HUES6 (cell line): ENCODE measurements around the gene PPP1R14C.
A peak's percentile ranks its signal among the peaks of the same experiment; 100 is the strongest.

ENCODE experiments used
- H3K27ac ChIP-seq: 2 replicates; pipeline ENCODE4 v1.7.0; 2013; ENCODE audit warnings: low read depth, mild to moderate bottlenecking, low read length, inconsistent platforms
- H3K27me3 ChIP-seq: 2 replicates; pipeline ENCODE4 v1.6.1; 2013; ENCODE audit warnings: low read length; ENCODE audit not compliant: control insufficient read depth, insufficient read depth
- H3K36me3 ChIP-seq: 2 replicates; pipeline ENCODE4 v1.6.1; 2013; ENCODE audit warnings: low read length; ENCODE audit not compliant: control insufficient read depth, insufficient read depth
- H3K4me1 ChIP-seq: 2 replicates; pipeline ENCODE4 v1.6.1; 2013; ENCODE audit warnings: low read length; ENCODE audit not compliant: control insufficient read depth, insufficient read depth
- H3K4me3 ChIP-seq: 2 replicates; pipeline ENCODE4 v1.5.1; 2013; ENCODE audit warnings: low read depth, low read length
- H3K9ac ChIP-seq: one replicate; pipeline ENCODE4 v1.6.1; 2013; ENCODE audit warnings: mild to moderate bottlenecking, low read length
- H3K9me3 ChIP-seq: 2 replicates; pipeline ENCODE4 v1.6.1; 2013; ENCODE audit warnings: low read depth, low read length; ENCODE audit not compliant: control insufficient read depth, insufficient read depth

Gene PPP1R14C, protein sequence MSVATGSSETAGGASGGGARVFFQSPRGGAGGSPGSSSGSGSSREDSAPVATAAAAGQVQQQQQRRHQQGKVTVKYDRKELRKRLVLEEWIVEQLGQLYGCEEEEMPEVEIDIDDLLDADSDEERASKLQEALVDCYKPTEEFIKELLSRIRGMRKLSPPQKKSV

DNA sequence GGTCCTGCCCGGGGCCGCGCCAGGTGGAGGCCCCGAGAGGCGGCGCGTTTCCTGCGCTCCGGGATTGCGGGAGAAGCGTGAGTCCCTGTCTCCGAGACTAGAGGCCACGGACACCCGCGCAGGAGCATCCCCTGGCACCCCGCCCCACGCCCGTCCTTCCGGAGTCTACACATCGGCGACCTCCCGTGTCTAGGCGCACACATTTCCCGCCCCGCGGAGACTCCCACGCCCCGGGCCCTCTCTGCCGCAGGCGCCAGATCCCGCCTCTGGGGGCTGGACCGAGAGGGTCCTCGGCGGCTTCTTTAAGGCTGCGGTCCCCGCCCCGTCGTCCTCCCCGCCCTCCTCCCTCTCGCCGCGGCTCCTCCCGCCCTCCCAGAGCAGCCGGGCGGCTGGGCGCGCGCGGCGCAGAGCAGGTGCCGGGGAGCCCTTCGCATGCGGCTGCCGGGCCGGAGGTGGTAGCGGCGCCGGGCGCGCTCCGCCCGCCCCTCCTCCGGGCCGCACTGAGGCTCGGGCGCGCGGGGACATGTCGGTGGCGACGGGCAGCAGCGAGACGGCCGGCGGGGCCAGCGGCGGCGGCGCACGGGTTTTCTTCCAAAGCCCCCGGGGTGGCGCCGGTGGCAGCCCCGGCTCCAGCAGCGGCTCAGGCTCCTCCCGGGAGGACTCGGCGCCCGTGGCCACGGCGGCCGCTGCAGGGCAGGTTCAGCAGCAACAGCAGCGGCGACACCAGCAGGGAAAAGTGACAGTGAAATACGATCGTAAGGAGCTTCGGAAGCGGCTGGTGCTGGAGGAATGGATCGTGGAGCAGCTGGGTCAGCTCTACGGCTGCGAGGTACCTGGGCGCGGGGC, at the start of gene PPP1R14C:
PPP1R14C (plus strand) TSS at position 375 of the 846 bp plus-strand sequence; CDS start at position 524, 149 bp downstream.
- no peak within 1 kb of the TSS for H3K27ac ChIP-seq
- H3K9ac ChIP-seq, result peak within 1 kb of the TSS; percentile 48
- H3K4me3 ChIP-seq, result peak within 1 kb of the TSS; percentile 63
- peaks cover 3% of the 10 kb centered on the region; the same call in 1 of the 2 replicates for H3K4me1 ChIP-seq
- peaks cover 80% of the 10 kb centered on the region for H3K27me3 ChIP-seq
- no peaks in the 10 kb centered on the region for H3K9me3 ChIP-seq
- no peaks in the 10 kb centered on the region for H3K36me3 ChIP-seq

DNA sequence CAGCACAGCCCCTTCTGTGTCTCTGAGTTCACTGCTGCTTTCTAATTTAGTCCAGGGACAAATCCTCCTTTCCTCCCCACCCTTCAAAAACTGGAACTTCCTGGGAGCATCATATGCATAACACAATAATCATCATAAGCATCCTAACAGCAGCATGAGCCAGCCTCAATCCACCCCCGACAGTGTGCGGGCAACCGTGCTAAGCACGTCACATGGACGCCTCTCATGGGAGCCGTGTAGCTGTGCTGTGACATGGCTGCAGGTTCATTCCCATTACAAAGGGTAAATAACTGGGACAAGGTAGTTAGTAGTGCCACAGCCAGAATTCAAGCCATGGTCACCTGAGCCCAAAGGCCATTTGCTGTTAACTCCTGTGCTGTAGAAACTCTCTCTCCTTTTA, 49.4 kb upstream of the PPP1R14C start:
- no peaks in the 10 kb centered on the region for H3K4me1 ChIP-seq
- H3K36me3 ChIP-seq, result no peaks in the 10 kb centered on the region
- no peak overlapping the region for H3K9ac ChIP-seq
- H3K9me3 ChIP-seq, result no peaks in the 10 kb centered on the region
- 0 out of 2 replicates have a peak, but pooled peaks cover 3% of the 10 kb centered on the region for H3K27me3 ChIP-seq
- no peak overlapping the region for H3K27ac ChIP-seq
- H3K4me3 ChIP-seq, result no peak overlapping the region

DNA sequence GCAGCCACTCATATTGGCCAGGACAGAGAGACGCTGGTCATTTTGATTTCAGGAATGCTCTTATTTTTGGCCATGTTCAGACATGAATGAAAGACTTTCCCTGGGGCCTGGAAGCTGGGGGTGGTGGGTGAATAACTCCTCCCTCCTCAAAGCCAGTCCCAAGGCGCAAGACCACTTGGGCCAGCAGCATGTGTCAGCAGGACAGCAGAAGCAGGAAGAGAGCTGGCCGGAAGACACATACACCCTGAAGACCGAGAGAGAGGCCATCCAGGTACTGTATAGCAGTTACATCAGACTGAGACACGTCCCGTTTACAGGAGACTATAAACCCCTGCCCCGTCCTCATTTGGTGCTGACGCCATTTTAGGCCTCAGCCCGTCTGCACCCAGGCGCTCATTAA, 44.7 kb upstream of the PPP1R14C start:
- no peak overlapping the region for H3K27ac ChIP-seq
- no peaks in the 10 kb centered on the region for H3K36me3 ChIP-seq
- H3K9me3 ChIP-seq, result no peaks in the 10 kb centered on the region
- no peaks in the 10 kb centered on the region for H3K4me1 ChIP-seq
- no peak overlapping the region for H3K9ac ChIP-seq
- 0 out of 2 replicates have a peak, but pooled peaks cover 3% of the 10 kb centered on the region for H3K27me3 ChIP-seq
- H3K4me3 ChIP-seq, result no peak overlapping the region

DNA sequence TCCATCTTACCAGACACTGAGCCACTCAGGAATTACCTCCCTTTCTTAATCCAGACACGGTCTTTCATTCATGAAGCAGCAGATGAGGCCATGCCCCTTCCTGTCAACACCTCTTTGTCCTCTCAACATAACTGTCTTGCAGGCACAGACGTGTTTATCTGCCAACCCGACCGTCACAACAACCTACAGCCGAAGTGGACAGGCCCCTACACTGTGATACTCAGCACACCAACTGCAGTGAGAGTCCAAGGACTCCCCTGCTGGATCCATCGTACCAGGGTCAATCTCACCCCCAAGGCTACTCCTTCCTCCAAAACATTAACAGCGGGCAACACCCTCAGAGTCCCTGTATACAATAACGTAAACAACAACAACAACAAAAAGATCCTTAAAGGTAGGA, 43.3 kb upstream of the PPP1R14C start:
- no peak overlapping the region for H3K27ac ChIP-seq
- H3K9me3 ChIP-seq, result no peaks in the 10 kb centered on the region
- H3K27me3 ChIP-seq, result 0 out of 2 replicates have a peak, but pooled peaks cover 3% of the 10 kb centered on the region
- no peak overlapping the region for H3K9ac ChIP-seq
- no peaks in the 10 kb centered on the region for H3K4me1 ChIP-seq
- no peaks in the 10 kb centered on the region for H3K36me3 ChIP-seq
- no peak overlapping the region for H3K4me3 ChIP-seq

DNA sequence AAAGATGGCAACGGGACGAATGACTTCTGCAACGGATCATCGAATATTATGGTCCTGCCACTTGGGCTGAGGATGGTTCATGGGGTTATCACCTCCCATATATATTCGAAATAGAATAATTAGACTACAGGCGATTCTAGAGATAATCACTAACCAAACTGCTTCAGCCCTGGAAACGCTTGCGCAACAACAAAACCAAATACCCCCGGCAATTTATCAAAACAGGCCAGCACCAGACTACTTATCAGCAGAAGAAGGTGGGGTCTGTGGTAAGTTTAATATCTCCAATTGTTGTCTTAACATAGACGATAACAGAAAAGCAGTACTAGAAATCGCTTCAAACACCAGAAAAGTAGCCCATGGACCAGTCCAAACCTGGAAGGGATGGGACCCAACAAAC, 42.9 kb upstream of the PPP1R14C start:
- no peaks in the 10 kb centered on the region for H3K4me1 ChIP-seq
- H3K9ac ChIP-seq, result no peak overlapping the region
- no peak overlapping the region for H3K27ac ChIP-seq
- no peaks in the 10 kb centered on the region for H3K9me3 ChIP-seq
- H3K36me3 ChIP-seq, result no peaks in the 10 kb centered on the region
- no peak overlapping the region for H3K4me3 ChIP-seq
- H3K27me3 ChIP-seq, result 0 out of 2 replicates have a peak, but pooled peaks cover 3% of the 10 kb centered on the region

DNA sequence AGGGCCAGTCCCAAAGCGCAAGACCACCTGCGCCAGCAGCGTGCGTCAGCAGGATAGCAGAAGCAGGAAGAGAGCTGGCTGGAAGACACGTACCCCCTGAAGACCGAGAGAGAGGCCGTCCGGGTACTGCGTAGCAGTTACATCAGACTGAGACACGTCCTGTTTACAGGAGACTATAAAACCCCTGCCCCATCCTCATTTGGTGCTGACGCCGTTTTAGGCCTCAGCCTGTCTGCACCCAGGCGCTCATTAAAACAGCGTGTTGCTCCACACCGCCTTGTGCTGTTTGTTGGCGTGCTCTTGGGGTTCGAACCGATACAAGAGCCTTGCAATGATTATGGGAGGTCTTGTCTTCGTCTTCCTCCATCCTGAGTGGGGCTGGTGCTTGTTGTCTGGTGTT, 42.1 kb upstream of the PPP1R14C start:
- Histone ChIP-seq H3K9me3 (no peaks in the 10 kb centered on the region), H3K27me3 (0 out of 2 replicates have a peak, but pooled peaks cover 3% of the 10 kb centered on the region), H3K9ac (no peak overlapping the region), H3K27ac (no peak overlapping the region), H3K4me3 (no peak overlapping the region), H3K4me1 (no peaks in the 10 kb centered on the region), H3K36me3 (no peaks in the 10 kb centered on the region)

DNA sequence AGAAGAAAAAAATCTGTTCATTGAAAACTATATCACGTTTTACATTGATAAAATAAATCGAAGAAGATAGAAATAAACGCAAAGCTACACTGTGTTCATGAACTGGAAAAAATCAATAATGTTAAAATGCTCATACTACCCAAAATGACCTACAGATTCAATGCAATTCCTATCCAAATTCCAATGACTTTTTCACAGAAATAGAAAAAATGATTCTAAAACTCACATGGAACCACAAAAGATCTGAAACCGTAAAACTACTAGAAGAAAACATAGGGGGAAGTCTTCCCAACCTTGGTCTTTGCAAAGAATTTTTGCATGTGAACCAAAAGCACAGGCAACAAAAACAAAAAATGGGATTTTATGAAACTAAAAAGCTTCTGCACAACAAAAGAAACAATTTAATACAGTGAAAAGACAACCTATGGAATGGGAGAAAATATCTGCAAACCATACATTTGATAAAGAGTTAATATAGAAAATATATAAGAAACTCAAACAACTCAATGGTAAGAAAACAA, 40.0 kb upstream of the PPP1R14C start:
- H3K4me3 ChIP-seq, result no peak overlapping the region
- no peaks in the 10 kb centered on the region for H3K4me1 ChIP-seq
- H3K27ac ChIP-seq, result no peak overlapping the region
- no peaks in the 10 kb centered on the region for H3K9me3 ChIP-seq
- H3K36me3 ChIP-seq, result no peaks in the 10 kb centered on the region
- no peaks in the 10 kb centered on the region for H3K27me3 ChIP-seq
- H3K9ac ChIP-seq, result no peak overlapping the region

DNA sequence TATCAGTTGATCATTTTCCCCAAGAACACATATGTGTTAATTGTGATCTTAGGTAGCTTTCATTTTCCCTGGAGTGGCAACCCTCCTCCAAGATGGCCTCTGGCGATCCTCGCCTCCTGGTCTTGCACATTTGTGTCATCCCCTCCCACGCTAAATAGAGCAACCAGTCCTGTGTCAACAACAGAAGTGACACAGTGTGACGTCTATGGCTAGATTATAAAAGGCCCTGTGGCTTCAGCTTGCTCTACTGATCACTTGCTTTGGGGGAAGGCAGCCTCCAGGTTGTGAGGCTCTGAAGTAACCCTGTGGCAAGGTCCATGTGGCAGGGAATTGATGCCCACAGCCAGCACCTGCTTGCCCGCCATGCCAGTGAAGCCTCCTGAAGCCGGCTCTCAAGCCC, 30.6 kb upstream of the PPP1R14C start:
- Histone ChIP-seq H3K9ac (no peak overlapping the region), H3K4me1 (no peaks in the 10 kb centered on the region), H3K27ac (no peak overlapping the region), H3K27me3 (no peaks in the 10 kb centered on the region), H3K9me3 (peaks cover 4% of the 10 kb centered on the region; the same call in 1 of the 2 replicates), H3K36me3 (no peaks in the 10 kb centered on the region), H3K4me3 (no peak overlapping the region)

DNA sequence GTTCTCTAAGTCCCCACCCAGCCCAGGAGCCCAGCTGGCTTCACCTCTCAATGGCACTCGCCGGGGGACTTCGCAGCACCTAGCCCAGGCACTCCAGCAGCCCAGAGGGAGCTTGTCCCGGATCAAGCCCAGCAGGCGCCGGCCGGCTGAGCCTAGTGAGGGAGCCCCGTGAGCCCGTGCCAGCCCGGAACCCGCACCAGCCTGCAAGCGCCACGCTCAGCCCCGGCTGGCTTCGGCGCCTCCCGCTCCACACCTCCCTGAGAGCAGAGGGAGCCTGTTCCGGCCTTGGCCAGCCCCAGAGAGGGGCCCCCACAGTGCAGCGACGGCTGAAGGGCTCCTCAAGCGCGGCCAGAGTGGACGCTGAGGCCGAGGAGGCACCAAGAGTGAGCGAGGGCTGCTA, 27.1 kb upstream of the PPP1R14C start:
- Histone ChIP-seq H3K4me1 (0 out of 2 replicates have a peak, but pooled peaks cover 2% of the 10 kb centered on the region), H3K27ac (no peak overlapping the region)

DNA sequence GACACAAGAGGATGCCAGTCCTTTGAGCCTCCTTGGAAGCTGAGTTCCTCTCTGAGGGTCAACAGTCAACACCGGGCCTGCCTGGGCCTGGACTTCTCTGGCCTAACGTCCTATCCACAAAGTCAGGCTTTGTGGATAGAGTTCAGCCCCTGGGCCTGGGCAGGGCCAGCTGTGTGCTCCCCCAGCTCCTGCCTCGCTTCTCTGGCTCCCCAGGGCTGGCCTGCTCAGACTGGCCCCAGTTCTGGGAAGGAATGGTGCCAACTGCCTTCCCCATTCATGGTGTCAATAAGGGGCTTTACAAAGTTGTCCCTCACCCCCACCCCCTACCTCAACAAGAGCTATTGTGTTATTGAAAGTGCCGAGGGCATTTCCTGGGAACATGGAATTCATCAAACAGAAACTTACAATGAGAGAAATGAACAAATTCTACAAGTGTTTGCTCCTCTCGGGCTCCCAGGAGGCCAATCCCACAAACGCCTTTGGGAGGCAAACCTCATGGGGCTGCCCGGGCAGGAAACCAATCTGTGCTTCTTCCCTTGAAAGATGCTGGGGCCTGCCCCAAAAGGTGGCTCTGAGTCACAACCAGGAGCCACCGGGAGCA, 26.5 kb upstream of the PPP1R14C start:
- Histone ChIP-seq H3K9ac (no peak overlapping the region), H3K4me1 (0 out of 2 replicates have a peak, but pooled peaks cover 2% of the 10 kb centered on the region)

More for the DNA sequence above, 27.1 kb upstream of the PPP1R14C start:
- Histone ChIP-seq H3K27me3 (no peaks in the 10 kb centered on the region), H3K4me3 (no peak overlapping the region), H3K9ac (no peak overlapping the region), H3K9me3 (peaks cover 4% of the 10 kb centered on the region; the same call in 1 of the 2 replicates), H3K36me3 (no peaks in the 10 kb centered on the region)

More for the DNA sequence above, 26.5 kb upstream of the PPP1R14C start:
- H3K27ac ChIP-seq, result no peak overlapping the region
- no peaks in the 10 kb centered on the region for H3K36me3 ChIP-seq
- no peak overlapping the region for H3K4me3 ChIP-seq
- H3K9me3 ChIP-seq, result peaks cover 4% of the 10 kb centered on the region; the same call in 1 of the 2 replicates
- H3K27me3 ChIP-seq, result no peaks in the 10 kb centered on the region
